ENCODE measurements around the gene ELL2.

DNA sequence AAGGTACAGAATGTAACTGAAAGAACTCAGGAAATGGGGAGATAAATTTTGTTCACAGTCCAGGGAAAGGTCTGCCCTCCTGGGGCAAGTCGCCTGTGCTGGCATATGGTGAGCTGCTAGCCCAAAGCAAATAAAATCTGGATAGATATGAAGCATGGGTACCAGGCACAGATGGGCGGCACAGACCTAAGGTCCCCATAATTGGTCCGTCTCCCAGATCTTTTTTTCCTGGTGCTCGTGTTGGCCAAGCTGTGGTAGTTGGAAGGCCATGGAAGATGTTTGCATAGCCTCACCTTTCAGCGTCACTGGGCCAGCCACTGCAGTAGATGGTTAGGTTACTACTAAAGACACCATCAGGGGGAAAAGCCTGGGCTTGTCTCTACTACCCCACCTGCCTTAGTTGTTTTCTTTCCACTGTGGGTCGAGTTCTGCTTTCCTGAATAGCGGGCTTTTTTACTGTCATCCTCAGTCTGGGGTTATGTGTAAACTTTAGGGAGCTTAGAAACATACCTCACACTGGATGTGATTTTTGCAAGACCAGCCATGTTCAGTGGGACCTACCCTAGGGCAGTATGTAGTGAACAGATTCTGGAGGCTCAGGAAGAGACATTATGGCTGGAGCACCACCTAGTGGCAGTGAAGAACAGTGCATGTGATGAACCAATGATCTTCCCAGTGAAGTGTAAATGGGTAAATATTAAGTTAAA, 114.9 kb downstream of the ELL2 start:
- TF ChIP-seq POLR2A (IDR thresholded peaks at IDR 0.05): no peak
- TF ChIP-seq, protein P1, sequence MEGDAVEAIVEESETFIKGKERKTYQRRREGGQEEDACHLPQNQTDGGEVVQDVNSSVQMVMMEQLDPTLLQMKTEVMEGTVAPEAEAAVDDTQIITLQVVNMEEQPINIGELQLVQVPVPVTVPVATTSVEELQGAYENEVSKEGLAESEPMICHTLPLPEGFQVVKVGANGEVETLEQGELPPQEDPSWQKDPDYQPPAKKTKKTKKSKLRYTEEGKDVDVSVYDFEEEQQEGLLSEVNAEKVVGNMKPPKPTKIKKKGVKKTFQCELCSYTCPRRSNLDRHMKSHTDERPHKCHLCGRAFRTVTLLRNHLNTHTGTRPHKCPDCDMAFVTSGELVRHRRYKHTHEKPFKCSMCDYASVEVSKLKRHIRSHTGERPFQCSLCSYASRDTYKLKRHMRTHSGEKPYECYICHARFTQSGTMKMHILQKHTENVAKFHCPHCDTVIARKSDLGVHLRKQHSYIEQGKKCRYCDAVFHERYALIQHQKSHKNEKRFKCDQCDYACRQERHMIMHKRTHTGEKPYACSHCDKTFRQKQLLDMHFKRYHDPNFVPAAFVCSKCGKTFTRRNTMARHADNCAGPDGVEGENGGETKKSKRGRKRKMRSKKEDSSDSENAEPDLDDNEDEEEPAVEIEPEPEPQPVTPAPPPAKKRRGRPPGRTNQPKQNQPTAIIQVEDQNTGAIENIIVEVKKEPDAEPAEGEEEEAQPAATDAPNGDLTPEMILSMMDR (IDR thresholded peaks at IDR 0.05): peak; percentile 83 to 98 (median 94)

Measured in prostate gland (tissue), 2 donors.